Activated CD8-positive, alpha-beta memory T cell treated with anti-CD3 and anti-CD28 coated beads for 4 hours (primary cell): ENCODE measurements around the gene UBR4.

Source experiments
- DNase-seq, 2 donors: peaks; one replicate each; pipeline ENCODE4 v3.0.0-alpha.2; 2020; ENCODE audit warnings: low read depth in 2 of 2

The UBR4 gene

DNA sequence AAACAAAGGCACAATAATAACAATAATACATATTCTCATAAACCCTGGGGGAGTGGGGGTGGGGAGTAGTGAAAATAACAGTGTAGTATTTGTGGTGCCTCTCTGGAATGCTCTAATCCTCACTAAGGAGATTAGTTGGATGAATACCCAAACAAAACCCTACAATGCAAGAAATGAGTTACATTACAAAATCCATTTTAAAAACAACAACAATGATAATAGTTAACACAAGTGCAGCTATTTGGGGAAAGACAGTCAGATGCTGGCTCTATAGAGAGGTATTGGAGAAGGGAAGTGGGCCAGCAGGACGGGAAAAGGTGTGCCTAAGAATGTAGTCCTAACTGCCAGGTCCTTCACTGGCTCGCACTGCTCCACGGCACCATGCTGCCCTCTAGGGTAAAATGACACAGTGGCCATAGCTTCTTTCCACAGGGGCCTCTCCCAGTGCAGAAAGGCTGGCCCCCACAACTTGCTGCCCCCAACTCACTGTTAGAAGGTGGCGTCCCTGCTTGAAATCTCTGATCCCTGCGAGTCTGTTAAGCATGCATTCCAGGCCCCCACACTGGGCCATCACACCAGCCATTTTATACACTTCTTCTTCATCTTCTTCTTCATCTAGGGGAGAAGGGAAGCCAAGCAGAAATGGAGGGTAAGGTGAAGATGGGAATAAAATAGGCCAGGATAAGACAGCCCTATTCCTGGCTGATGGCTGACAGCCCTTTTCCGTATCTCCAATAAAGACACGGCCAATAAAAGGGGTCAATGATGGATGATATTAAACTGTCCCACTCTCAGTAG, 113.8 kb downstream of the UBR4 start:
- no peak for DNase-seq

GRCh38 chr1:19091196-19091953, 118.7 kb downstream of the UBR4 start:
- no peak for DNase-seq

DNA sequence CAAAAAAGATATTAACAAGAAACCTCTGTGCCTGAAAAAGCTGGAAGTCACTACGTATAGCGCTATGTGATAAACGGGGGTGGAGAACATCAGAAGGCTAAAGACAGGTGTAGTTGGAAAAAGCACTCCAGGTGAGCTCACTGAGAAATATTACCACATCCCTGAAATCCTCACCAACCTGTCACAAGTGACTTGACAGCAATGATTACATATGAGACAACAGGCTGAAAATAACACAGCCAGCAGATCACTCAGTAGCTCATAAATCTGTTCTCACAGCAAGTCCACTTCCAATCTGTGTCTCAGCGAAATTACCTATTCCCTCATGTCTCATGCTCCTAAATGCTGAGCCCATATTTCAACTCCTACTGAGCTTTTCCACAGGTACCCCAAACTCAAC, 120.5 kb downstream of the UBR4 start:
- no peak for DNase-seq

- no peak for DNase-seq
These were observed 121.2 kb downstream of the UBR4 start for GRCh38 chr1:19088717-19089442.

DNA sequence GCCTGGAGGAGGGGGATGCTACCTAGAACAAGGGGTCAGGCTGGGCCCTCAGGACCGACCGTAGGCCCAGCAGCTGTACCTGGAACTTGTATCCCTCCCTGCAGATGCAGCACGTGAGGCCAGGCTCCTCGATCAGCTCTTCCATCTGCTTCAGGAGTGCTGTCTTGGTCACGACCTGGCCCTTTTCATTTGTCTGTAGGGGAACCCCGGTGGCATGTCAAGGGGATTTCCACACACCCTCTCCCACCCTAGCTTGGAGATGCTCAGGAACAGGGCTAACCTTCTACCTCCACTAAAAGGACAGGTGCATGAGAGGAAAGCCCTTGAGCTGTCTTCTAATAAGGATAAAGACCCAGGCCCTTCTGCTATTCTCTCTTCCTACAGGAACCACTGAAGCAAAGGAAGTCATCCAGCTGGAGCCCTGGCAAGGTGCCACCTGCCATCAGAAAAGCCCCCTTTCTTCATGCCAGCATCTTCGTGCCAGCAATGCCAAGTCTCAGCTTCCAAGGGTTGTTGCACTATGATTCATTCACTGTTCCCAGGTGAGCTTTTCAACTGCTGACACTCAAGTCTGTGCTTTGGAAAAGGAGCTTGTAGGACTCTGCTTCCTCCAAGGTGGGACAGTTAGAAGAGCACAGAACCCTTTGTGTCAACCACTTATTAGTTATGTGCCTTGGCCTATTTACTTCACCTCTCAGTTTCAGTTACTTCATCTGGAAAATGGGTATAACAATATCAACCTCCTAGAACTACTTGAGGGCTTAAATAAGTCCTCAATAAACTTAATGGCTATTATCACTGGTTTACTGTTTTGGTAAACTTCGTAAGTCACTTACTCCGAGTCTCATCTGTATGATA, 122.1 kb downstream of the UBR4 start:
- DNase-seq = no peak

DNA sequence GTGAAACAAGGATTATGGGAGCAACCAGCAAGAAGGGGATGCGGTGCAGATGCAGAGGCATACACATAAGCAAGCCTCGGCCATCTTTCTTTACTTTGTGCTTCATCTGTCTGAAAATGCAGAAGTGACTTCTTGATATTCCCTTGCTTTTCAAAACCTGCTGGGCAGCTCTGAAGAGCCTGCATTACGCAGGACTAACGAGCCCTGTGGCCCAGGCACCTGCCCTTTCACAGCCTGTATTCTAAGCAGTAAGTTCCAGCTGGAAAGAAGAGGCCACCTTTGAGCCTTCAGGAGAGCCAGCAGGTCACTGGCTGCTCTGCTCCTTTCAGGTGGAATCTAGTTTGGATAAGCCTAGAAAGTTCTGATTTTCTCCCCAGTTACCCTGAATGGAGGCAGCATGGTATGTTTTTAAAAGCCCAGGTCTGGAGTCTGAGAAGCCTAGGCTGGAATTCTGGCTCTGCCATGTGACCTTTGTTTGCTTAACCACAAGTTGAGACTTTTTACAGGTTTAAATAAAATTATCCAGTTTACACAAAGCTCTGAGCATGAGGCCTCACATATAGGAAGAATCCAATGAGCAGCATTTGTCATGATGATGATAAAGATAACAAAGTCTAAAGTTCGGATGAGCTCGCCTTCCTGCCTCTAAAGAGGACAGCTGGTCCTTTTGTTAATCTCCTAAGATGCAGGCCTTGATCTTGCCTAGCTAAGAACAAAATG, 122.9 kb downstream of the UBR4 start:
- DNase-seq = no peak

DNA sequence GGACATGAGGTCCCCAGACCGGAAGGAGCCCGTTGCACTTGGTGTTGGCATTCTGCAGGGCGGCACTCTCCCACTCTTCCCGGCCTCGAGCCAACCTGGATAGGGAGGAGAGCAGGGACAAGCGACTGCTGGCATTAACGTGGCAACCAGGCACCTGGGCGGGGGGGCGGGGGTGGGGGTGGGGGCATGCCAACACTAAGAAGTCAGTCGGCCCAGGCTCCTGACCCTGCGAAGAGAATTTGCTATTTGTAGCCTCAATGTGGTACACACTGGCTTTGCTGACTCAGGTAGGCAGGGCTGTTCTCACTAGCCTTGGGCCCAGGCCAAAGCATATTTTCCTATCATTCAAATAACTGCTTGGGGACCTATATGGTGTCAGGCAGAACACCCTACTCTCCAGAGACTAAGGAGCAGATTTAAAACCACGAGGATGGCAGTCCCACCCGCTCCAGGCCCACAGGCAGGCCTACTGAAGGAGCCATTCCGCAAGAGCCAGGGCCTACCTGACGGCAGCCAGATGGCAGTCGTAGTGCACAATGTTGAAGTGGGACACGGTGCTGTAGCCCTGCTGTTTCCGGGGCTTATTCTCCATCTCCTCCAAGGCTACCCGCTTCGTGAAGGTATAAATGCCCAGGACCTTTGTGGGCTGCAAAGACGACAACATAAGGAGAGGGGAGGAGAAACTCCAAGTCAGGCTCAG, 123.7 kb downstream of the UBR4 start:
- DNase-seq = no peak

DNA sequence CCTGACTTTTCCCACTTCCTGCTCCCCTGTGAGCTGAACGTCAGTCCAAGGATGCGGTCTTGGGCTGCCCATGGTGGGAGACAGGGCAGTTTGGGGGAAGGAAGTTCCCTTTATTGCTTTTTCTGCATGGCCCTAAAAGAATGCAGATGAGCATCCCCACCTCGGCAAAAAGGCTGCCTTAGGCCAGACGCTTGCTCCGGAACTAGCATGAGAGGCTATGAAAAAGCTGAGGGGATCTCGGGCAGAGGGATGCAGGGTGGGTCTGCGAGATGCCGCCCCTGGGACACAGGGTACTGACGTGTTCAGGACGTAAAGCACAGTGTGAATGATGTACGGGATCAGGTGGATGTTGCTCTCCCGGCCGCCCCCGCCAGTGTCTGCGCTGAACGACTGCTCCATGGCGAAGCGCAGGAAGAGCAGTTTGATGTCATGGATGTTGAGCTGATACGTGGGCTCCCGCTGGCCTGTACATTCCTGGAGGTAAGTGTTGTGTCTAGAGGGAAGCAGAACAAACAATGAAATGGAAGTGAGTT, 125.8 kb downstream of the UBR4 start:
- no peak for DNase-seq

DNA sequence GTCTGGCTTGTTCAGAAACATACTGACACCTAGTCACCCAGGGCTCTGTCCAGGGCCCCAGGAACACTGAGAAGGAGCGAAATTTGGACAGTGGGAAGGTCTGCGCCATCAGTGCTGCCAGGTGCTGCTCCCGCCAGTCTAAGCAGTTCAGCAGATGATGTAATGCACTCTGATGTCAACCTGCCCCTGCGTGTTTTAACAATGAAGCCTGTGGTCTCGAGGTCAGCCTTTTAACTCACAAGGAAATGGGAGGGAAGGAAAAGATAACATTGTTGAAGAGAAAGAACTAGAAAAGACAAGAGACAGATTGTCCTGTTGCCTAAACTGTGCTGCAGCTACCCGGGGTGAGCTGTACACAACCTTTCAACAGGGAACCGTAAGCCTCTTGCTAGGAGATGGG, 127.0 kb downstream of the UBR4 start:
- DNase-seq = no peak

DNA sequence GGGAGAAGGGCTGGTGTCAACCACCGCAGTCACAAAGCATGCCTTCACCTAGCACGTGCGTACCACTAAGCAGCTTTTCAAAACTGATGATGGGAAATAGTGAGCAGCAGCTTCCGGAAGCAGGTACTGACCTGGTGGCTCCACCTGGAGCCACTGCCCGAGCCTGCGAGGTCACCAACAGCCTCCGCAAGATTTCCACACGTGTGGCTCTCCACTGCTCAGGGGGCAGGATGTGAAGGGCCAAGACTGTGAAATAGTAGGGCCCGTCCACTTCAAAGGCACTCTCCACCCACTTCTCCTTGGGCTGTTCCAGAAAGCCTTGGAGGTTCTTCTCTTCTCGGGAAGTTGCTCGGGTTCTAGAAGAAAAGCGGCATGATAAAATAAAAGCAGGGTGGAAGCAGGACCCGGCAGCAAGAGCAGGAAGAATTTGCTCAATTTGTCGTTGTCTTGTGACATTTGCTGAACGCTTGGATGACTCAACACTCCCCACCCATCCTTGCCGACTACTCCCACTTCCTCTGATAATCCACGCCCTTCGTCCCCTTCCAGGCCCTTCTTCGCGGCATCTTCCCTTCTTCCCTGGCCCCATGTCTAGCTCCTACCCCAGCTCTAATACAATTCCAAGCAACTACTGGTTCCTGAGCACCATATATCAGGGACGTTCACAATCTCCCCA, 128.7 kb downstream of the UBR4 start:
- no peak for DNase-seq

GRCh38 chr1:19080721-19081120, 129.3 kb downstream of the UBR4 start:
- no peak for DNase-seq

DNA sequence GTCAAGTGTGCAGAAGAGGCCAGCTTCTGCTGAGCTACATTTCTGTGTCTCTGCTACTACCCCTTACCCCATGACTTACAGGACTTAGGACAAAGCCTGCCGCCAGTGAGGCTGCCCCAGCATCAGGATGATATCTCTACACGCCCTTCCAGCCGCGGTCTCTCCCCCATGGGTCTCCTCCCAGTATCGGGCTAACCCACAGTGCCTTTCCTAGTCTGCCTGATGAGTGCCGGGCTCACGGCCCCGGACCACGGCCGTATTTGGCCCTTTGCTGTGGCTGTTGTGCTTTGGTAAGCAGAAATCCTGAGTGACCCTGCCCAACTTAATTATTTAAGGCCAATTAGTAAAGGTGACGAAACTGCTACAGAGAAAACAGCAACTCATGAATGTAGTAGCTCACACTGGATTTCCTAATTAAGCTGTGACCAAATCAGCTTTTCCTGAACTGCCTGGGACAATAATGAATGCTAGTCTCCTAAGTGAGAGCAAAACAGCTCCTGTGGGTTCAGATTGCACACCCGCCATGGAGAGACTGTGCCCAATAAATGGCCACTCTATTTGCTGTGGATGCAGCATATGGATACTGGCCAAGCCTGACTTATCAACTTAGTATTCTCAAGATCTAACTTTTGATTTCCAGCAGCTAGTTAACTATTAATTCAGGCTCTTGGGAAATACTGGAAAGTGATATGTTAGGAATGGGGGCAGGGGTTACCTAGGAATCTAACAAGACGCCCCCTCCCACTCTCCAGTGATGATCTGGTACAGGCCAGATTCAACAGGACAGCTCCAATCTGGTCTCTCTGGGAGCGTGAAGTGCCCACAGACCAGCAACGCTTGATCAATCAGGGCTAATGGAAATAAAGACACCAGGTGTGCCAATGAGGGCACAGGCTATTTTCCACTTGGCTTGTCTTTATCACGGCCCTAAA, 130.3 kb downstream of the UBR4 start:
- no peak for DNase-seq

GRCh38 chr1:19078536-19078935, 131.5 kb downstream of the UBR4 start:
- no peak for DNase-seq

- no peak for DNase-seq
These were observed 133.0 kb downstream of the UBR4 start for GRCh38 chr1:19076841-19077616.

DNA sequence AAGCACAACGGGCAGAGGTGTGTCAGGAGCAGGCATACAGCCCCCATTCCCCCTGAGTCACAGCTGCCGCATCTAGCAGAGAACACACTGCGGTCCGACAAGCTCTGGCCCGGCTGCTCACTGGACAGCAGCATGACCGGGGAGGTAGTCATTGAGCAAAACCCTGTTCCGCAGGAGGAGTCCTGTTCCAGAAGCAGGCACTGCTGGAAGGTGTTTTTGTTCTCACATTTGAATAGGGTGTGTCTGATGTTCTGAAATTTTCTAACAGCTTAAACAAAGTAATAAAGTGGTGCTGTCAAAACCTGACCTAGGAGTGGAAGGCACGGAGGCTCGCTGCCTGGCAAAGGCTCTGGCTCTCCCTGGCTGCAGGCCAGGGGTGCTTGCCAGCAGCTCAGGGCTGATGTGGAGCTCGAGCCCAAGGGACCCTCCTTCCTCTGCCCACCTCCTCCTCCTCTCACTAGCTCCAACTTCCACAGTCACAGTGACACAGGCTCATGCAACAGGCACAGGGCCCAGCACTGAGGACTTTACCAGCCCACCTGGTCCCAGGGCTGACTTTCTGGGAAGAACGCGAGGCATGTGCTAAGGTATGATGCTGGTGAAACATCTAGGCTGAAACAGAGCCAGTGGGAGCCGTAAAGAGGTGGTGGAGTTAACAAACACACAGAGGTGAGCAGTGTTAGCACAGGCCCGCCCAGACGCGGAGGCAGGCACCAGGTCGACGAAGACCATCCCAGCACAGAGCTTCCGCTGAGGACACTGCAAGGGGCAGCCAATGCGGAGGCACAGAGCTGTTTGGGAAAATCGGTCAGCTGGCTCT, 135.0 kb downstream of the UBR4 start:
- no peak for DNase-seq

GRCh38 chr1:19074361-19074901, 135.6 kb downstream of the UBR4 start:
- DNase-seq = peak; percentile 7 to 12
